ENCODE results near the gene APOC4. TPM values are rescaled to one million over a fixed set of nuclear protein-coding genes. Genes with fewer than 3 reads are reported as not detected.
A peak's percentile ranks its signal among the peaks of the same experiment; 100 is the strongest.

Gene APOC4
- total RNA-seq, 4 donors from 2014 or later = not detected

GRCh38 chr19:44948763-44949374 is 6.8 kb downstream of the APOC4 start:
- TF ChIP-seq POLR2A (IDR thresholded peaks at IDR 0.05) = no peak
- TF ChIP-seq, protein P1, sequence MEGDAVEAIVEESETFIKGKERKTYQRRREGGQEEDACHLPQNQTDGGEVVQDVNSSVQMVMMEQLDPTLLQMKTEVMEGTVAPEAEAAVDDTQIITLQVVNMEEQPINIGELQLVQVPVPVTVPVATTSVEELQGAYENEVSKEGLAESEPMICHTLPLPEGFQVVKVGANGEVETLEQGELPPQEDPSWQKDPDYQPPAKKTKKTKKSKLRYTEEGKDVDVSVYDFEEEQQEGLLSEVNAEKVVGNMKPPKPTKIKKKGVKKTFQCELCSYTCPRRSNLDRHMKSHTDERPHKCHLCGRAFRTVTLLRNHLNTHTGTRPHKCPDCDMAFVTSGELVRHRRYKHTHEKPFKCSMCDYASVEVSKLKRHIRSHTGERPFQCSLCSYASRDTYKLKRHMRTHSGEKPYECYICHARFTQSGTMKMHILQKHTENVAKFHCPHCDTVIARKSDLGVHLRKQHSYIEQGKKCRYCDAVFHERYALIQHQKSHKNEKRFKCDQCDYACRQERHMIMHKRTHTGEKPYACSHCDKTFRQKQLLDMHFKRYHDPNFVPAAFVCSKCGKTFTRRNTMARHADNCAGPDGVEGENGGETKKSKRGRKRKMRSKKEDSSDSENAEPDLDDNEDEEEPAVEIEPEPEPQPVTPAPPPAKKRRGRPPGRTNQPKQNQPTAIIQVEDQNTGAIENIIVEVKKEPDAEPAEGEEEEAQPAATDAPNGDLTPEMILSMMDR (IDR thresholded peaks at IDR 0.05 in 4 of 5, conservative IDR thresholded peaks at IDR 0.05 in 1 of 5) = no peak
- Histone ChIP-seq H3K36me3 (peaks cover 0 to 6% of the 10 kb centered on the region in 2 donors), H3K4me3 (no peak overlapping the region), H3K4me1 (peaks cover 12% of the 10 kb centered on the region in 2 donors), H3K9me3 (no peaks in the 10 kb centered on the region), H3K27me3 (no peaks in the 10 kb centered on the region), H3K27ac (no peak overlapping the region)
- ATAC-seq (no peak), DNase-seq (no peak)
- in situ Hi-C loops (cut with MboI; ENCODE audit: low sequenced_read_pairs in 4 of 4) = no loop called here
- intact Hi-C loops (cut with DNase I; ENCODE audit: low total_unique reads) = no loop called here

DNA sequence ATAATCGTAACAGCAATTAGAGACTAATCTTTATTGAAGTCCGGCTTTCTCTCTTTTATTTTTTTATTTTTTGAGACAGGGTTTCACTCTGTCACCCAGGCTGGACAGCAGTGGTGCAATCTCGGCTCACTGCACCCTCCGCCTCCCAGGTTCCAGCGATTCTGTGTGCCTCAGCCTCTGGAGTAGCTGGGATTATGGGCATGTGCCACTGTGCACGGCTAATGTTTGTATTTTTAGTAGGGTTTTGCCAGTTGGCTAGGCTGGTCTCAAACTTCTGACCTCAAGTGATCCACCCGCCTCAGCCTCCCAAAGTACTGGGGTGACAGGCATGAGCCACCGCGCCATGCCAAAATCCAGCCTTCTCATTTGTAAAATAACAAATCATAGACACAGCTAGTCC is 7.5 kb downstream of the APOC4 start:
- no peak for TF ChIP-seq POLR2A (IDR thresholded peaks at IDR 0.05)
- H3K27me3 ChIP-seq = no peaks in the 10 kb centered on the region
- intact Hi-C loops (cut with DNase I; ENCODE audit: low total_unique reads) = no loop called here
- no peak overlapping the region for H3K27ac ChIP-seq
- peaks cover 0 to 6% of the 10 kb centered on the region in 2 donors for H3K36me3 ChIP-seq
- DNase-seq = no peak
- no peak overlapping the region for H3K4me3 ChIP-seq
- in situ Hi-C loops (cut with MboI; ENCODE audit: low sequenced_read_pairs in 4 of 4) = no loop called here
- H3K9me3 ChIP-seq = no peaks in the 10 kb centered on the region
- peaks cover 17 to 18% of the 10 kb centered on the region in 2 donors for H3K4me1 ChIP-seq
- ATAC-seq = no peak

GRCh38 chr19:44951179-44952159 is 9.4 kb downstream of the APOC4 start:
- ATAC-seq (peak in 1 of 2 donors; percentile 32), DNase-seq (peak; percentile 26 to 56)
- in situ Hi-C loops (cut with MboI; ENCODE audit: low sequenced_read_pairs in 4 of 4) (loop anchor here in 3 of 4 donors (5.0 to 10.0 kb wide), 3 partner anchors 44 to 57 kb away; partner anchors contain the start of genes APOE (in 2 of the 3) and TOMM40 (in 1 of the 3)), intact Hi-C loops (cut with DNase I; ENCODE audit: low total_unique reads) (loop anchor here (1.0 to 10.0 kb wide), 2 partner anchors 48 to 207 kb away; partner anchors contain the start of gene BCL3)
- TF ChIP-seq, protein P1 (IDR thresholded peaks at IDR 0.05 in 4 of 5, conservative IDR thresholded peaks at IDR 0.05 in 1 of 5) = peak; percentile 70 to 88 (median 84)
- TF ChIP-seq POLR2A (IDR thresholded peaks at IDR 0.05) = no peak
- H3K4me1 ChIP-seq = peaks cover 24 to 26% of the 10 kb centered on the region in 2 donors
- H3K36me3 ChIP-seq = peaks cover 0 to 6% of the 10 kb centered on the region in 2 donors
- no peaks in the 10 kb centered on the region for H3K27me3 ChIP-seq
- no peak overlapping the region for H3K4me3 ChIP-seq
- H3K9me3 ChIP-seq = no peaks in the 10 kb centered on the region
- peak overlapping the region in 3 of 4 donors; percentile 35 to 48 (median 44) for H3K27ac ChIP-seq

DNA sequence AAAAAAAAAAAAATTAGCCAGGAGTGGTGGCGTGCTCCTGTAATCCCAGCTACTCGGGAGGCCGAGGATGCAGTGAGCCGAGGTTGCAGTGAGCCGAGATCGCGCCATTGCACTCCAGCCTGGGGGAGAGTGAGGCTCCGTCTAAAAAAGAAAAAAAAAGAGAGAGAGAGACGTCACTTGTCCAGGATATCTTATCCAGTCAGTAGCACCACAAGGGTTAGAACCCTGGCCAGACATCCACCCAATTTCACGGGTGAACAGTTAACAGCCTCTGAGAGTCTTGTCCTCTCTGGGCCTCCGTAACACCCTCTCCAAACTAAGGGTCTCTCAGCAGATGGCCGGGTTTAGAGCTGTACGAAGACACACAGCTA is 12.2 kb downstream of the APOC4 start:
- Histone ChIP-seq H3K9me3 (no peaks in the 10 kb centered on the region), H3K27ac (peak overlapping the region; percentile 89 to 95 (median 92)), H3K27me3 (no peaks in the 10 kb centered on the region), H3K36me3 (peaks cover 0 to 6% of the 10 kb centered on the region in 2 donors), H3K4me1 (peaks cover 40 to 45% of the 10 kb centered on the region in 2 donors), H3K4me3 (peak overlapping the region; percentile 93 to 99 (median 96))
- TF ChIP-seq, protein P1 (IDR thresholded peaks at IDR 0.05 in 4 of 5, conservative IDR thresholded peaks at IDR 0.05 in 1 of 5) = no peak
- TF ChIP-seq POLR2A (IDR thresholded peaks at IDR 0.05) = no peak
- no peak for ATAC-seq
- in situ Hi-C loops (cut with MboI; ENCODE audit: low sequenced_read_pairs in 4 of 4) (loop anchor here in 3 of 4 donors (5.0 to 10.0 kb wide), 3 partner anchors 47 to 59 kb away; partner anchors contain the start of genes APOE (in 2 of the 3) and TOMM40 (in 1 of the 3)), intact Hi-C loops (cut with DNase I; ENCODE audit: low total_unique reads) (loop anchor here (2.0 to 10.0 kb wide), 3 partner anchors 47 to 209 kb away; partner anchors contain the start of genes BCL3, CLASRP and RELB)
- no peak for DNase-seq

All from gastrocnemius medialis (tissue), 4 donors.